ENCODE data around the gene ANGPTL4.
A peak's percentile ranks its signal among the peaks of the same experiment; 100 is the strongest.
"Not testable (repeated sequence)": the region's sequence is repeated elsewhere in the genome, so short reads cannot be mapped to it uniquely, and the experiment has no call there.

ANGPTL4 gene

GRCh38 chr19:8363803-8364771 lies at the start of gene ANGPTL4:
TSS of gene ANGPTL4 (plus strand) at chr19:8364155. CDS start at chr19:8364322, 167 bp downstream.
- in situ Hi-C loops (cut with HindIII; ENCODE audit: low sequenced_read_pairs), result no loop called here
- DNase-seq (ENCODE audit: low read depth), result no peak
- peak within 1 kb of the TSS; percentile 37 for H3K4me3 ChIP-seq (ENCODE audit: low read depth, low read length)
- no peak for TF ChIP-seq CTCF (IDR thresholded peaks at IDR 0.05; ENCODE audit: low read depth, low read length, missing control alignments)

GRCh38 chr19:8314981-8315640 lies 48.8 kb upstream of the ANGPTL4 start:
- H3K4me3 ChIP-seq (ENCODE audit: low read depth, low read length); in situ Hi-C loops (cut with HindIII; ENCODE audit: low sequenced_read_pairs); DNase-seq (ENCODE audit: low read depth): not testable (repeated sequence)

- in situ Hi-C loops (cut with HindIII; ENCODE audit: low sequenced_read_pairs), result no loop called here
- H3K4me3 ChIP-seq (ENCODE audit: low read depth, low read length), result no peak overlapping the region
- no peak for TF ChIP-seq CTCF (IDR thresholded peaks at IDR 0.05; ENCODE audit: low read depth, low read length, missing control alignments)
- DNase-seq (ENCODE audit: low read depth), result no peak
These were observed 47.4 kb upstream of the ANGPTL4 start for GRCh38 chr19:8316351-8317125.

- in situ Hi-C loops (cut with HindIII; ENCODE audit: low sequenced_read_pairs); DNase-seq (ENCODE audit: low read depth): not testable (repeated sequence)
These were observed 45.1 kb upstream of the ANGPTL4 start for GRCh38 chr19:8318835-8319234.

GRCh38 chr19:8319807-8320520 lies 44.0 kb upstream of the ANGPTL4 start:
- peak overlapping the region; percentile 100 for H3K4me3 ChIP-seq (ENCODE audit: low read depth, low read length)
- in situ Hi-C loops (cut with HindIII; ENCODE audit: low sequenced_read_pairs), result no loop called here
- DNase-seq (ENCODE audit: low read depth), result no peak
- TF ChIP-seq CTCF (IDR thresholded peaks at IDR 0.05; ENCODE audit: low read depth, low read length, missing control alignments), result no peak

More at GRCh38 chr19:8318835-8319234, 45.1 kb upstream of the ANGPTL4 start:
- not testable (repeated sequence) for H3K4me3 ChIP-seq (ENCODE audit: low read depth, low read length)

- no peak for DNase-seq (ENCODE audit: low read depth)
- in situ Hi-C loops (cut with HindIII; ENCODE audit: low sequenced_read_pairs), result no loop called here
- peak overlapping the region; percentile 100 for H3K4me3 ChIP-seq (ENCODE audit: low read depth, low read length)
- TF ChIP-seq CTCF (IDR thresholded peaks at IDR 0.05; ENCODE audit: low read depth, low read length, missing control alignments), result no peak
These were observed 43.3 kb upstream of the ANGPTL4 start for GRCh38 chr19:8320564-8321066.
